H9 (cell line): ENCODE results near the gene ZNF415. TPM values are rescaled to one million over a fixed set of nuclear protein-coding genes. Genes with fewer than 3 reads are reported as not detected.
"Not testable (repeated sequence)": the region's sequence is repeated elsewhere in the genome, so short reads cannot be mapped to it uniquely, and the experiment has no call there.

ENCODE experiments used
- DNase-seq: peaks from one replicate; pipeline ENCODE4 v3.0.0-alpha.2; 2017
- H2AFZ ChIP-seq: one replicate; pipeline ENCODE4 v1.6.1; 2013; ENCODE audit warnings: mild to moderate bottlenecking, low read length, control low read depth, moderate library complexity
- H2AK5ac ChIP-seq: 2 replicates; pipeline ENCODE4 v1.6.1; 2013; ENCODE audit warnings: low read length, control low read depth, mixed read lengths; ENCODE audit not compliant: insufficient read length
- H2BK120ac ChIP-seq: one replicate; pipeline ENCODE4 v1.6.1; 2013; ENCODE audit warnings: low read depth, mild to moderate bottlenecking, low read length, control low read depth, inconsistent platforms; ENCODE audit not compliant: poor library complexity, severe bottlenecking
- H2BK12ac ChIP-seq: 2 replicates; pipeline ENCODE4 v1.6.1; 2013; ENCODE audit warnings: low read length, control low read depth, mixed read lengths, low read depth; ENCODE audit not compliant: insufficient read length
- H2BK15ac ChIP-seq: 2 replicates; pipeline ENCODE4 v1.6.1; 2013; ENCODE audit warnings: low read depth, low read length, control low read depth
- H2BK20ac ChIP-seq: one replicate; pipeline ENCODE4 v1.6.1; 2013; ENCODE audit warnings: low read depth, mild to moderate bottlenecking, low read length, control low read depth, inconsistent platforms; ENCODE audit not compliant: poor library complexity, severe bottlenecking
- H2BK5ac ChIP-seq: 2 replicates; pipeline ENCODE4 v1.6.1; 2013; ENCODE audit warnings: low read length, control low read depth, mixed read lengths; ENCODE audit not compliant: insufficient read length
- H3K14ac ChIP-seq: 2 replicates; pipeline ENCODE4 v1.6.1; 2013; ENCODE audit warnings: low read length, control low read depth; ENCODE audit not compliant: insufficient read depth
- H3K18ac ChIP-seq: 2 replicates; pipeline ENCODE4 v1.6.1; 2013; ENCODE audit warnings: low read depth, mild to moderate bottlenecking, mixed read lengths, low read length, control low read depth; ENCODE audit not compliant: insufficient read length
- H3K23ac ChIP-seq: 2 replicates; pipeline ENCODE4 v1.6.1; 2013; ENCODE audit warnings: low read length, control low read depth, mixed read lengths, low read depth; ENCODE audit not compliant: insufficient read length
- H3K23me2 ChIP-seq: 2 replicates; pipeline ENCODE4 v1.6.1; 2013; ENCODE audit warnings: low read depth, mild to moderate bottlenecking, mixed read lengths, low read length, control low read depth; ENCODE audit not compliant: insufficient read length, poor library complexity, severe bottlenecking
- H3K27ac ChIP-seq: 2 replicates; pipeline ENCODE4 v1.5.1; 2013; ENCODE audit warnings: low read length, control low read depth, mixed read lengths, low read depth; ENCODE audit not compliant: insufficient read length
- H3K27me3 ChIP-seq: 2 replicates; pipeline ENCODE4 v1.6.1; 2013; ENCODE audit warnings: low read length, control low read depth, inconsistent platforms; ENCODE audit not compliant: insufficient read depth
- H3K4ac ChIP-seq: 2 replicates; pipeline ENCODE4 v1.6.1; 2013; ENCODE audit warnings: low read depth, mild to moderate bottlenecking, control low read depth, inconsistent platforms, low read length, moderate library complexity
- H3K4me1 ChIP-seq: 2 replicates; pipeline ENCODE4 v1.6.1; 2013; ENCODE audit warnings: low read length, control low read depth, inconsistent platforms; ENCODE audit not compliant: insufficient read depth
- H3K4me2 ChIP-seq: 2 replicates; pipeline ENCODE4 v1.6.1; 2013; ENCODE audit warnings: low read length, control low read depth, mixed read lengths; ENCODE audit not compliant: insufficient read length, insufficient read depth
- H3K56ac ChIP-seq: 2 replicates; pipeline ENCODE4 v1.6.1; 2013; ENCODE audit warnings: low read depth, mild to moderate bottlenecking, mixed read lengths, low read length, control low read depth; ENCODE audit not compliant: insufficient read length
- H3K79me1 ChIP-seq: 2 replicates; pipeline ENCODE4 v1.6.1; 2013; ENCODE audit warnings: low read depth, mild to moderate bottlenecking, moderate library complexity, low read length, control low read depth, inconsistent platforms; ENCODE audit not compliant: insufficient read depth, poor library complexity, severe bottlenecking
- H3K79me2 ChIP-seq: 2 replicates; pipeline ENCODE4 v1.6.1; 2013; ENCODE audit warnings: low read length, control low read depth, inconsistent platforms; ENCODE audit not compliant: insufficient read depth
- H3K9ac ChIP-seq: 2 replicates; pipeline ENCODE4 v1.6.1; 2013; ENCODE audit warnings: low read length, control low read depth, mixed read lengths; ENCODE audit not compliant: insufficient read length; ENCODE audit errors: extremely low read depth
- H3K9me3 ChIP-seq: one replicate; pipeline ENCODE4 v1.6.1; 2013; ENCODE audit warnings: low read depth, low read length, inconsistent platforms; ENCODE audit not compliant: control insufficient read depth
- H3T11ph ChIP-seq: one replicate; pipeline ENCODE4 v1.6.1; 2013; ENCODE audit warnings: mild to moderate bottlenecking, low read length, control low read depth, inconsistent platforms
- H4K20me1 ChIP-seq: one replicate; pipeline ENCODE4 v1.6.1; 2013; ENCODE audit not compliant: control insufficient read depth, insufficient read length, insufficient read depth
- H4K5ac ChIP-seq: 2 replicates; pipeline ENCODE4 v1.6.1; 2013; ENCODE audit warnings: low read depth, mild to moderate bottlenecking, mixed read lengths, low read length, control low read depth; ENCODE audit not compliant: insufficient read length
- H4K8ac ChIP-seq: replicated peaks from 2 replicates; pipeline ENCODE4 v1.6.1; 2013; ENCODE audit warnings: low read length, control low read depth, mixed read lengths, low read depth; ENCODE audit not compliant: insufficient read length
- H4K91ac ChIP-seq: 2 replicates; pipeline ENCODE4 v1.6.1; 2013; ENCODE audit warnings: low read depth, mild to moderate bottlenecking, moderate library complexity, mixed read lengths, low read length, control low read depth; ENCODE audit not compliant: insufficient read length
- H3K27ac Mint-ChIP-seq, 3 experiments: 2 replicates in 2 of 3; 3 replicates in 1 of 3; pipeline ENCODE4 v1.8.0; 2020 to 2021; ENCODE audit warnings: mixed read lengths in 3 of 3, mild to moderate bottlenecking in 1 of 3, moderate library complexity in 1 of 3
- H3K27me3 Mint-ChIP-seq: 2 replicates; pipeline ENCODE4 v1.8.0; 2021; ENCODE audit warnings: low read depth, mild to moderate bottlenecking, moderate library complexity, mixed read lengths
- H3K36me3 Mint-ChIP-seq, 3 experiments: 2 replicates in 2 of 3; 3 replicates in 1 of 3; pipeline ENCODE4 v1.8.0; 2020 to 2021; ENCODE audit warnings: low read depth in 3 of 3, mixed read lengths in 3 of 3; ENCODE audit not compliant: insufficient read depth in 1 of 3
- H3K4me1 Mint-ChIP-seq, 2 experiments: 2 replicates each; pipeline ENCODE4 v1.8.0; 2020; ENCODE audit warnings: mixed read lengths in 2 of 2
- H3K4me3 Mint-ChIP-seq, 2 experiments: 2 replicates in 1 of 2; 3 replicates in 1 of 2; pipeline ENCODE4 v1.8.0; 2020 to 2021; ENCODE audit warnings: mild to moderate bottlenecking in 2 of 2, mixed read lengths in 2 of 2, moderate library complexity in 1 of 2
- H3K9me3 Mint-ChIP-seq, 2 experiments: 2 replicates in 1 of 2; 3 replicates in 1 of 2; pipeline ENCODE4 v1.8.0; 2020; ENCODE audit warnings: mild to moderate bottlenecking in 2 of 2, mixed read lengths in 2 of 2, moderate library complexity in 1 of 2
- WGBS: extraction: QIAGEN DNeasy Blood & Tissue Kit; methylation state at CpG from one replicate; pipeline ENCODE4 v1.1.7; 2013; ENCODE audit warnings: missing lambda C conversion rate, low lambda C conversion rate, mixed read lengths; ENCODE audit not compliant: insufficient read length; ENCODE audit errors: extremely low coverage; 5-methylcytosine and 5-hydroxymethylcytosine counted together
- total RNA-seq: library from RNA; stranded (reverse); gene quantifications from 2 replicates; pipeline ENCODE4 v1.2.1, GENCODE V29; 2021

Gene ZNF415
- total RNA-seq, 1 experiment from 2014 or later = 12.3 TPM

- no CpG with 5 or more reads among the region's 10 CpGs for WGBS
- not testable (repeated sequence) for DNase-seq, H3K4me2 ChIP-seq, H2AFZ ChIP-seq, H3K27ac ChIP-seq, H4K20me1 ChIP-seq, H3K9me3 Mint-ChIP-seq, H3K27me3 Mint-ChIP-seq, H3K56ac ChIP-seq, H3K27me3 ChIP-seq, H3K4me1 ChIP-seq, H3K18ac ChIP-seq, H2BK120ac ChIP-seq, H2BK15ac ChIP-seq, H4K91ac ChIP-seq, H3T11ph ChIP-seq, H2AK5ac ChIP-seq, H3K9ac ChIP-seq, H3K14ac ChIP-seq, H3K79me2 ChIP-seq, H3K23me2 ChIP-seq, H4K8ac ChIP-seq, H4K5ac ChIP-seq, H2BK5ac ChIP-seq, H3K4ac ChIP-seq, H3K9me3 ChIP-seq, H2BK20ac ChIP-seq, H3K23ac ChIP-seq, H2BK12ac ChIP-seq
- Mint-ChIP-seq H3K4me1 (peaks cover 19 to 28% of the 10 kb centered on the region in 2 experiments), H3K36me3 (peaks cover 7 to 40% (median 22%) of the 10 kb centered on the region in 3 experiments), H3K27ac (peak overlapping the region in 1 of 3 experiments; percentile 38; a peak in 3 of 7 replicates), H3K4me3 (peak overlapping the region in 1 of 2 experiments; percentile 35; a peak in 1 of 5 replicates)
- H3K79me1 ChIP-seq = peaks cover 13% of the 10 kb centered on the region
These were observed 35.6 kb downstream of the ZNF415 start for GRCh38 chr19:53096982-53097690.

- H3K9me3 Mint-ChIP-seq, H2BK20ac ChIP-seq, H3K23ac ChIP-seq, H3K4me3 Mint-ChIP-seq, DNase-seq, H2AFZ ChIP-seq, H3K27me3 Mint-ChIP-seq, H2BK15ac ChIP-seq, H3T11ph ChIP-seq, H4K8ac ChIP-seq, H2BK12ac ChIP-seq, H3K27ac ChIP-seq, H3K14ac ChIP-seq, H4K91ac ChIP-seq, H3K79me2 ChIP-seq, H3K4me1 ChIP-seq, H3K27me3 ChIP-seq, H2BK5ac ChIP-seq, H2AK5ac ChIP-seq, H3K18ac ChIP-seq, H3K23me2 ChIP-seq, H3K4me2 ChIP-seq, H3K9ac ChIP-seq, H3K9me3 ChIP-seq, H4K20me1 ChIP-seq, H3K56ac ChIP-seq, H2BK120ac ChIP-seq, H4K5ac ChIP-seq, H3K4ac ChIP-seq: not testable (repeated sequence)
- H3K27ac Mint-ChIP-seq = peak overlapping the region in 1 of 3 experiments; percentile 39; a peak in 1 of 7 replicates
- peaks cover 12% of the 10 kb centered on the region for H3K79me1 ChIP-seq
- peaks cover 9 to 40% (median 22%) of the 10 kb centered on the region in 3 experiments for H3K36me3 Mint-ChIP-seq
- whole genome bisulfite sequencing = no CpG with 5 or more reads among the region's 6 CpGs
- peaks cover 18 to 26% of the 10 kb centered on the region in 2 experiments for H3K4me1 Mint-ChIP-seq
These were observed 36.1 kb downstream of the ZNF415 start for GRCh38 chr19:53096579-53096978.
